HCT116 (cell line): ENCODE measurements around the gene TTLL11.

Experiments
- ELF1 ChIP-seq: IDR thresholded peaks from 2 replicates; pipeline ENCODE4 v1.6.1; 2012; ENCODE audit warnings: low read depth, borderline replicate concordance
- EZH2 ChIP-seq: fragments of 200-600 bp; sonication (generic); IDR thresholded peaks from 2 replicates; pipeline ENCODE4 v1.6.1; 2017; ENCODE audit warnings: antibody characterized with exemption, mixed run types
- POLR2A ChIP-seq: IDR thresholded peaks from 2 replicates; pipeline ENCODE4 v1.7.0; 2011; ENCODE audit warnings: borderline replicate concordance; ENCODE audit not compliant: insufficient read depth, insufficient read length; ENCODE audit errors: extremely low read depth
- POLR2AphosphoS5 ChIP-seq: IDR thresholded peaks from 2 replicates; pipeline ENCODE4 v1.6.1; 2011; ENCODE audit warnings: mild to moderate bottlenecking, low read depth, low read length, moderate library complexity
- SP1 ChIP-seq: IDR thresholded peaks from 2 replicates; pipeline ENCODE4 v1.6.1; 2012; ENCODE audit warnings: low read depth
- ZFX ChIP-seq: fragments of 450-650 bp; IDR thresholded peaks from 2 replicates; pipeline ENCODE4 v1.6.1; 2017
- TF ChIP-seq, protein P1 (sequence below), 3 experiments: fragments of 200-600 bp in 1 of 3; sonication (generic) in 1 of 3; IDR thresholded peaks in 2 of 3; conservative IDR thresholded peaks in 1 of 3; 2 replicates each; pipeline ENCODE4 v1.5.1; 2012 to 2017; ENCODE audit warnings: low read depth in 2 of 3, low read length in 2 of 3, antibody characterized with exemption in 1 of 3, borderline replicate concordance in 1 of 3, control low read depth in 1 of 3, mild to moderate bottlenecking in 1 of 3, mixed read lengths in 1 of 3, mixed run types in 1 of 3, moderate library complexity in 1 of 3; ENCODE audit not compliant: insufficient read depth in 1 of 3

DNA sequence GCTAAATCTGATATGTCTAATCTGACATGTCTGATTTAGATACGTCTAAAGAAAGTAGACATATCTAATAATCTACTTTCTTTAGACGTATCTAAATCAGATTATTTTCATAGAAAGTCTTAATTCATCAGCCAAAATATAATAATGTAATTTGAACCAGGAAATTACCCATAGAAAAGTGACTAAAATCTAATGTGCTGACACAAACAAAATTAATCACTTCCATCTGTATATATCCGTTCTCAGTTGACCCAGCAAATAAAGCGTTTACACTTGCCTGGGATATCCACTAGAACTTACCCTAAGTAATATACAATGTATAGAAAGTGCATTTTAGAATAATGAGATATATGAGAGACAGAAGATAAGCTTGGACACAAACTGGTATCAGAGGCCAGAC, 56.7 kb downstream of the TTLL11 start:
- TF ChIP-seq, protein P1, sequence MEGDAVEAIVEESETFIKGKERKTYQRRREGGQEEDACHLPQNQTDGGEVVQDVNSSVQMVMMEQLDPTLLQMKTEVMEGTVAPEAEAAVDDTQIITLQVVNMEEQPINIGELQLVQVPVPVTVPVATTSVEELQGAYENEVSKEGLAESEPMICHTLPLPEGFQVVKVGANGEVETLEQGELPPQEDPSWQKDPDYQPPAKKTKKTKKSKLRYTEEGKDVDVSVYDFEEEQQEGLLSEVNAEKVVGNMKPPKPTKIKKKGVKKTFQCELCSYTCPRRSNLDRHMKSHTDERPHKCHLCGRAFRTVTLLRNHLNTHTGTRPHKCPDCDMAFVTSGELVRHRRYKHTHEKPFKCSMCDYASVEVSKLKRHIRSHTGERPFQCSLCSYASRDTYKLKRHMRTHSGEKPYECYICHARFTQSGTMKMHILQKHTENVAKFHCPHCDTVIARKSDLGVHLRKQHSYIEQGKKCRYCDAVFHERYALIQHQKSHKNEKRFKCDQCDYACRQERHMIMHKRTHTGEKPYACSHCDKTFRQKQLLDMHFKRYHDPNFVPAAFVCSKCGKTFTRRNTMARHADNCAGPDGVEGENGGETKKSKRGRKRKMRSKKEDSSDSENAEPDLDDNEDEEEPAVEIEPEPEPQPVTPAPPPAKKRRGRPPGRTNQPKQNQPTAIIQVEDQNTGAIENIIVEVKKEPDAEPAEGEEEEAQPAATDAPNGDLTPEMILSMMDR (IDR thresholded peaks at IDR 0.05 in 2 of 3, conservative IDR thresholded peaks at IDR 0.05 in 1 of 3; ENCODE audit: borderline replicate concordance in 1 of 3, insufficient read depth in 1 of 3, low read depth in 2 of 3, low read length in 2 of 3), result no peak
- TF ChIP-seq POLR2A (no peak), ELF1 (no peak), EZH2 (no peak), SP1 (no peak), ZFX (no peak), POLR2AphosphoS5 (no peak)
